NOMO-1 treated with DMSO at 0.1 percent for 48 hours (cell line): Measurements from ENCODE around the gene CHKA.

Experiments used
- DNase-seq: peaks from one replicate; lab custom pipeline; 2025; ENCODE audit not compliant: unreplicated experiment; lab: John Stamatoyannopoulos, UW

CHKA gene

DNA sequence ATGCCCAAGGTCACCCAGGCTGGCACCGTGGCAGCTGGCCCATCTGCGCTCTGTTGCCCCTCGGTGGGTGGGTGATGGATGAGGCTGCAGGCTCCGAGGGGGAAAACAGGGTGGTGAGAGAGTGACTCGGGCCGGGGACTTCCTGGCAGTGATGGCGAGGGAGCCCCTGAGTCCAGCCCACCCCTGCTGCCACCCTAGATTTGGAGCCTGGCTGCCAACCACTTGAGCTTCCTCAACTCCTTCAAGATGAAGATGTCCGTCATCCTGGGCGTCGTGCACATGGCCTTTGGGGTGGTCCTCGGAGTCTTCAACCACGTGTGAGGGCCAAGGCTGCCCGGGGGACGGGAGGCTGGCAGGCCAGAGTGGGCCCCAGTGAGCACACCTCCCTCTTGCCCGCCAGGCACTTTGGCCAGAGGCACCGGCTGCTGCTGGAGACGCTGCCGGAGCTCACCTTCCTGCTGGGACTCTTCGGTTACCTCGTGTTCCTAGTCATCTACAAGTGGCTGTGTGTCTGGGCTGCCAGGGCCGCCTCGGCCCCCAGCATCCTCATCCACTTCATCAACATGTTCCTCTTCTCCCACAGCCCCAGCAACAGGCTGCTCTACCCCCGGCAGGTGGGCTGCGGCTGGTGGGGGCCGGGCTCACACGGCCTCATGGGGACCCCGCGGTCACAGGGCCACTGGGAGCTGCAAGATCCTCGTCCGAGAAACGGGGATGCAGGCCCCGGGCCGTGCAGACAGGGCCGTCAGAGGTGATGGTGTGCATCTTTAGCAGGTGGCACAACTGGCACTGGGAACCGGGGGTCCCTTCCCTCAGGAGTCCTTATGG lies 72.3 kb downstream of the CHKA start:
- no peak for DNase-seq

GRCh38 chr11:68047437-68048290 lies 73.5 kb downstream of the CHKA start:
- no peak for DNase-seq

- DNase-seq = no peak
Observed at GRCh38 chr11:68044898-68045351, 76.3 kb downstream of the CHKA start.

GRCh38 chr11:68044145-68044813 lies 76.9 kb downstream of the CHKA start:
- DNase-seq = no peak

- DNase-seq = no peak
Observed at GRCh38 chr11:68043349-68044144, 77.6 kb downstream of the CHKA start.

DNA sequence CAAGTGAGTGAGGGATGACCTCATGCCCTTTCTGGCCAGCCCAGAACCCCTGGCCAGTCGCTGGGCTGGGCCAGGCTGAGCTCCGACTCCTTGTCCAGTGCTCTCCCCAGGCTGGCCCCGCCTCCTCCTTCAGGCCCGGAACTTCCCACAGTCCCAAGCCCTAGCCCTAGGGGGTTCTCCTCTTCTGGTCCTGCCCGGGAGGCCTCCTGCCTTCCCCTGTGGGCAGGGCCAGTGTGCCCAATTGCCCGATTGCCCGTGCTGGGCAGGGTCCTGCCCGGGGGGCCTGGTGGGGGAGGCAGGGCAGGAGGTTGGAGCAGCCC lies 78.2 kb downstream of the CHKA start:
- DNase-seq = no peak

DNA sequence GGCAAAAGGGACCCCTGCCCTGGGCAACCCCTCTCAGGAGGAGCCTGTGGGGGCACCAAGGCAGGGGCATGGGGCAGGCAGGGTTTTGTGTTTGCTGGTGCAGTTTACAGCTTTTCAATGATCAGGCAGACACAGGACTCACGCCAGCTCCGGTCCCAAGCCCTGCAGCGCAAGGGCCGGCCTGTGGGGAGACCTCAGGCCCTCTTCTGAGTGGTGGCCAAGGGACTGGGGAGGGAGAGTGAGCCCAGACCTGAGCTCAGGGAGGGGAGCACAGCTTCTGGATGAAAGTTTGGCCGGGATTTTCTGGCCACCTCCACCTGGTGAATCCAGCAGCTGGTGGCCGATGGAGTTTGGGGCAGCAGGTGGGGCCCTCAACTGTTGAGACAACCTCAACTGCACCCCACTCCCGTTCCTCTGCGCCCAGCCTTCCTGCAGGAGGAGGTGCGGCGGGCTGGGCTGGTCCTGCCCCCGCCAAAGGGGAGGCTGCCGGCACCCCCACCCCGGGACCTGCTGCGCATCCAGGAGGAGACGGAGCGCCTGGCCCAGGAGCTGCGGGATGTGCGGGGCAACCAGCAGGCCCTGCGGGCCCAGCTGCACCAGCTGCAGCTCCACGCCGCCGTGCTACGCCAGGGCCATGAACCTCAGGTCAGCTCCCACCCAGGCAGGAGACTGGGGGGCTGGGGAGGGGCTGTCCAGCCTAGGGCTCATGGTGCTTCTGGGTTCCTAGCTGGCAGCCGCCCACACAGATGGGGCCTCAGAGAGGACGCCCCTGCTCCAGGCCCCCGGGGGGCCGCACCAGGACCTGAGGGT lies 78.8 kb downstream of the CHKA start:
- no peak for DNase-seq

- DNase-seq = no peak
Observed at GRCh38 chr11:68041617-68042218, 79.5 kb downstream of the CHKA start.

GRCh38 chr11:68040957-68041591 lies 80.1 kb downstream of the CHKA start:
- no peak for DNase-seq

GRCh38 chr11:68040101-68040956 lies 80.9 kb downstream of the CHKA start:
- peak; percentile 74 for DNase-seq

- no peak for DNase-seq
Observed at GRCh38 chr11:68039526-68040086, 81.6 kb downstream of the CHKA start.

DNA sequence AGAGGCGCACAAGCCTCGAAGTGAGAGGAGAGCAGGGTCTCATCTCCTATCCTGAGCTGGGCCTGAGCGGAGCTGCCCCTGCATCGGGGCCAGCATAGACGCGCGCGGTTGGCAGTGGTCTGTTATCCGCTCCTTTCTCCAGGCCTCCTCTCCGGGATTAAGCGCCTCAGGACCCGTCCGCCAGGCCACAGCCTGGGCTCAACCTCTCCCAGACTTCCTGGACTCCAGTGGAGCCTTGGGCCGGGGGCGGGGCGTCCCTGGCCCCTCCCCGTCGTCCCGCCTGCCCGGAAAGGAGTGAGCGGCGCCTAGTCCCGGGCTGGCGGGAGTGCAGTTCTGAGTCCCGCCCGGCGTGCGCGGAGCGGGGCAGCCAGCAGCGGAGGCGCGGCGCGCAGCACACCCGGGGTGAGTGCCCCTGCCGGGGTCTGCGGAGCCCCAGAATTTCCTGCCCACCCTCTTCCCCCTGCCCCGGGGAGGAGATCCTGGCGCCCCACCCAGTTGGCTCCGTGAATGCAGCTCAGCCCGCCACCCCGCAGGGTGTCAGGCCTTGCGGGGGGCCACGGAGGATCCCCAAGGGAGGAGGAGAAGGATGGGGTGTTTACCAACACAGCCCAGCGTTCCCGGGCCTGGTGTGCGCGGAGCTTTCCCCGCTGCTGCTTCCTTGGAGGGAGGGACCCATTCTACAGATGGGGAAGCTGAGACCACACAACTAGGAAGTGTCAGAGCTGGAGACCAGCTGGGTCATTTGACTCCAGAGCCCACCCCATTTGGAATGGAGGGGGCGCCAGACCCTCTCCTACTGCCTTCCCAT lies 82.3 kb downstream of the CHKA start, which contains the start of gene TCIRG1:
Gene TCIRG1 (plus strand): TSS at position 308 of the 808 bp plus-strand sequence. CDS start 2,247 bp downstream, outside the sequence.
- DNase-seq = peak; percentile 40

DNA sequence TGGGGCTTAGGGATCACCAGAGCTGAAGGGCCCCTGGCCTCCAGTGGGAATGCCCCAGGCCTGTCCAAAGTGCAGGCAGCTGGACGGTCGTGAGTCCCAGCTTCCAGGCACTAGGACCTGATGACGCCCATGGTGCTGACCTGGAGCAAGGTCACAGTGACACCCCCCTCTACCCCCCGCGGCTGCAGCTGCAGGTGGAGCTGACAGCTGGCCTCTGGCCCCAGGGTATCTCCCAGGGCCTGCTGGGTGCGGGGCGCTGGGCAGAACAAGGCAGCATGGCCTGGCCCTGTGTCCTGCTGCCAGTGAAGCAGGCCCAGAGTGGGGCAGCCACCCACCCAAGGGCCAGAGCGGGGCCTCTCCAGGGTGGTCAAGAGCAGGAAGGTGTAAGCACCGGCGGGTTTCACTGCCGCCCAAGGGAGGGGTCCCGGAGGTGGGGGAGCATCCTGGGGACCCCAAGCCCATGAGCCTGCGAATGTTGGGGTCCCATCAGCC lies 82.9 kb downstream of the CHKA start:
- DNase-seq = no peak

GRCh38 chr11:68037411-68038225 lies 83.6 kb downstream of the CHKA start:
- DNase-seq = no peak

GRCh38 chr11:68036717-68037239 lies 84.4 kb downstream of the CHKA start:
- peak; percentile 53 for DNase-seq
